Stromal cell of bone marrow (primary cell): ENCODE data around the gene ZFP69.

Experiments used
- DNase-seq: peaks from one replicate; pipeline ENCODE4 v3.0.0-alpha.2; 2012; ENCODE audit warnings: low read depth

ZFP69 gene

GRCh38 chr1:40508375-40509341 lies 31.6 kb downstream of the ZFP69 start, which contains the start of gene EXO5:
Gene EXO5, plus strand, starts transcription at chr1:40508767. Its CDS starts 5,778 bp downstream, at chr1:40514545.
- peak; percentile 68 for DNase-seq

DNA sequence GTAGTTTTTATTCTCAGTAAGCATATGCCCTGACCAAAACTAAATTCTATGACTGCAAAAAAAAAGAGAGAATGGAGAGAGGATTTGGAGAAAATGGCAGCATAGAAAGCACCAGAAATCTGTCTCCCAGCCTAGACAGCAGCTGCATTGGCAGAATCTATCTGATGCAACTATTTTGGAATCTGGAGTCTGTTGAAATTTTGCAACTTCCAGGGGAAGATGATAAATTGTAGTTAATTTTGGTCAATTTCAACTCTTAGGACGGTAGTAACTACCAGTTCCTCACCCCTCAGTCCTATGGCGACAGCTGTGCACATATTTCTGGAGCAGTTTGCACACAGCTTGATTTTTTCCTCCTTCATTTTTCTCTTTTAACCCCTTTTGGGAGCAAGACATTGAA lies 42.4 kb downstream of the ZFP69 start:
- no peak for DNase-seq

GRCh38 chr1:40530735-40531380 lies 53.8 kb downstream of the ZFP69 start:
- DNase-seq, result peak; percentile 9

GRCh38 chr1:40531381-40532061 lies 54.4 kb downstream of the ZFP69 start, which contains the start of gene ZNF684:
Gene ZNF684, plus strand, starts transcription at chr1:40531637. Its CDS starts 1,530 bp downstream, at chr1:40533167.
- peak; percentile 91 for DNase-seq

GRCh38 chr1:40532062-40532389 lies 54.9 kb downstream of the ZFP69 start:
- DNase-seq, result no peak

DNA sequence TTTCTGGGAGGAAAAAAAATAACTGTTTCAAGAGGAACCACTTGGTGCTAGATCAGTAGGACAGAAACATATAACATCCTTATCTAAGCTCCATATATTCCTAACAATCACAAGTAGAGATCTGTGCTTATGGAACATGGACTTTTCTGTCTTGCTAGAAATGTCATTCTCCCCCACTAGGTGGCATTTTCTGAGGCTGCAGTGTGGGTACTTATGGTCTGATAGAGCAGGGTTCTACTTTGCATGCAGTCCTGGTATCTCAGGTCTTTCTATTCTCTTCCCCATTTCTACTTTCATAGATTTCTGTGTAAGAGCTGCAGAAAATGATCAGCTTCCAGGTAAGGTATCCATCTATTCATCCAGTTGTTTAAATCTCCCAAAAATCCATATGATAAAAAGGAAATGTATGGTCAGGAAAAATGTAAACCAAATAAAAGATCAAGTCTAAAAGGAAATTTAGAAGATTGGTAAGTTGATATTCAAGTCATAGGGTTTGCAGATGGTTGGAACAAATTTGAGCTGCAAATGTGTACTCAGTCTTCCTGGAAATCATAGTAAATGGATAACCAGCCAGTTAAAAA lies 55.8 kb downstream of the ZFP69 start:
- peak; percentile 24 for DNase-seq

- DNase-seq, result no peak
Measured at GRCh38 chr1:40534589-40534988, 57.5 kb downstream of the ZFP69 start.

DNA sequence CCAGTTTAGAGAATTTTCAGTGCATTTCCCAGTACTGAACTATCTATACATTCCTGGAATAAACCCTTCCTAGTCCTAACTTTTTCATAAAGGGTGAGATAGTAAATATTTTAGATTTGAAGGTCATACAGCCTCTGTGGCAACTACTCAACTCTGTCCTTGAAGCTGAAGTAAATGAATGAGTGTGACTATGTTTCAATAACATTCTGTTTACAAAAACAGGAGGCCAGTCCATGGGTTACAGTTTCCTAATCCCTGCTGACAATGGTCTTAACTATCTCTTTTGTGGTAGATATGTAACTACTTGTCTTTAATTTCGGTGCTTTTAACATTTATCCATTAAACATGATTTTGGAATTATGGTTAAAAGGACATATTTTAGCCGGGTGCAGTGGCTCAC lies 58.6 kb downstream of the ZFP69 start:
- DNase-seq, result no peak

DNA sequence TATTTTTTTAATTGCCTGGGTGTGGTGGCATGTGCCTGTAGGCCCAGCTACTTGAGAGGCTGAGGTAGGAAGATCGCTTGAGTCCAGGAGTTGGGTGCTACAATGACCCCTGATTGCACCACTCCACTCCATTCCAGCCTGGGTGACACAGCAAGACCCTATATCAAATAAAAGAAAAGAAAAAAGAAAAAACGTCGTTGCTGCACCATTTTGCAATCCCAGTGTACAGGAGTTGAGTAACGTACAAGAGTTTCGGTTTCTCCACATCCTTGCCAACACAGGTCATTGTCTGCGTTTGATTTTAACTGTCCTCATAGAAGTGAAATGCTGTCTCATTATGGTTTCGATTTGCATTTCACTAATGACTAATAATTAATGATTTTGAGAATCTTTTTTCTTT lies 62.2 kb downstream of the ZFP69 start:
- no peak for DNase-seq
